ENCODE results near the gene SERP2. TPM values are rescaled to one million over a fixed set of nuclear protein-coding genes. Genes with fewer than 3 reads are reported as not detected.

The SERP2 gene
- total RNA-seq, 1 experiment from 2014 or later: not detected

GRCh38 chr13:44378277-44378676, 4.7 kb downstream of the SERP2 start:
- no peak overlapping the region for H3K4me3 Mint-ChIP-seq (ENCODE audit: unreplicated experiment)
- H3K4me1 Mint-ChIP-seq (ENCODE audit: low read depth, unreplicated experiment): peaks cover 31% of the 10 kb centered on the region
- CTCF ChIA-PET: no interaction called here
- DNase-seq: no peak
- POLR2A ChIA-PET: interaction anchor here (0.6 kb wide), 1 partner anchor 59 kb away, joined by 3 read pairs; no protein-coding TSS in a partner anchor
- intact Hi-C loops (cut with micrococcal nuclease; ENCODE audit: unreplicated experiment): no loop called here
- BruUV-seq (replicated peaks): no TSS peak
- Histone ChIP-seq H3K36me3 (ENCODE audit: control insufficient read depth, insufficient read depth, low read length) (no peaks in the 10 kb centered on the region), H3K4me1 (peaks cover 53% of the 10 kb centered on the region), H3K27me3 (replicated peaks; ENCODE audit: control insufficient read depth, insufficient read depth, low read length) (no peaks in the 10 kb centered on the region), H3K4me3 (ENCODE audit: low read depth, low read length) (no peak overlapping the region), H3K9me3 (no peaks in the 10 kb centered on the region; the same call in 1 of the 2 replicates)
- no peak overlapping the region for H3K27ac Mint-ChIP-seq (ENCODE audit: unreplicated experiment)
- TF ChIP-seq CTCF (IDR thresholded peaks at IDR 0.05; ENCODE audit: insufficient read depth in 1 of 2, low read depth in 1 of 2, low read length in 1 of 2, severe bottlenecking in 1 of 2, unreplicated experiment in 1 of 2): no peak
- no peaks in the 10 kb centered on the region for H3K9me3 Mint-ChIP-seq (ENCODE audit: unreplicated experiment)
- H3K36me3 Mint-ChIP-seq (ENCODE audit: insufficient read depth, unreplicated experiment): no peaks in the 10 kb centered on the region
- H3K27me3 Mint-ChIP-seq (ENCODE audit: insufficient read depth, unreplicated experiment): no peaks in the 10 kb centered on the region

GRCh38 chr13:44379885-44380284, 6.3 kb downstream of the SERP2 start:
- H3K4me1 ChIP-seq: peaks cover 56% of the 10 kb centered on the region
- TF ChIP-seq CTCF (IDR thresholded peaks at IDR 0.05; ENCODE audit: insufficient read depth in 1 of 2, low read depth in 1 of 2, low read length in 1 of 2, severe bottlenecking in 1 of 2, unreplicated experiment in 1 of 2): no peak
- peaks cover 6% of the 10 kb centered on the region for H3K36me3 Mint-ChIP-seq (ENCODE audit: insufficient read depth, unreplicated experiment)
- H3K9me3 Mint-ChIP-seq (ENCODE audit: unreplicated experiment): no peaks in the 10 kb centered on the region
- H3K27me3 ChIP-seq (replicated peaks; ENCODE audit: control insufficient read depth, insufficient read depth, low read length): no peaks in the 10 kb centered on the region
- peak overlapping the region; percentile 85 for H3K27ac Mint-ChIP-seq (ENCODE audit: unreplicated experiment)
- H3K27me3 Mint-ChIP-seq (ENCODE audit: insufficient read depth, unreplicated experiment): no peaks in the 10 kb centered on the region
- no peak overlapping the region for H3K4me3 ChIP-seq (ENCODE audit: low read depth, low read length)
- CTCF ChIA-PET: interaction anchor here (1.0 kb wide), 1 partner anchor 12 kb away, joined by 4 read pairs; no protein-coding TSS in a partner anchor
- no peak overlapping the region for H3K4me3 Mint-ChIP-seq (ENCODE audit: unreplicated experiment)
- intact Hi-C loops (cut with micrococcal nuclease; ENCODE audit: unreplicated experiment): no loop called here
- POLR2A ChIA-PET: interaction anchor here (0.5 to 1.2 kb wide), 3 partner anchors 9 to 57 kb away, joined by 3 to 10 read pairs (median 3); no protein-coding TSS in a partner anchor
- BruUV-seq (replicated peaks): no TSS peak
- H3K36me3 ChIP-seq (ENCODE audit: control insufficient read depth, insufficient read depth, low read length): no peaks in the 10 kb centered on the region
- H3K4me1 Mint-ChIP-seq (ENCODE audit: low read depth, unreplicated experiment): peaks cover 40% of the 10 kb centered on the region
- DNase-seq: peak in 1 of 2 experiments; percentile 58
- H3K9me3 ChIP-seq: no peaks in the 10 kb centered on the region

GRCh38 chr13:44380404-44381165, 7.0 kb downstream of the SERP2 start:
- peak overlapping the region; percentile 85 for H3K27ac Mint-ChIP-seq (ENCODE audit: unreplicated experiment)
- H3K4me3 Mint-ChIP-seq (ENCODE audit: unreplicated experiment): no peak overlapping the region
- no peaks in the 10 kb centered on the region for H3K27me3 Mint-ChIP-seq (ENCODE audit: insufficient read depth, unreplicated experiment)
- no peaks in the 10 kb centered on the region for H3K36me3 ChIP-seq (ENCODE audit: control insufficient read depth, insufficient read depth, low read length)
- POLR2A ChIA-PET: interaction anchor here (0.5 to 1.2 kb wide), 3 partner anchors 9 to 56 kb away, joined by 3 to 10 read pairs (median 3); no protein-coding TSS in a partner anchor
- H3K9me3 Mint-ChIP-seq (ENCODE audit: unreplicated experiment): no peaks in the 10 kb centered on the region
- H3K27me3 ChIP-seq (replicated peaks; ENCODE audit: control insufficient read depth, insufficient read depth, low read length): no peaks in the 10 kb centered on the region
- no peaks in the 10 kb centered on the region for H3K9me3 ChIP-seq
- BruUV-seq (replicated peaks): no TSS peak
- peaks cover 62% of the 10 kb centered on the region for H3K4me1 ChIP-seq
- H3K4me3 ChIP-seq (ENCODE audit: low read depth, low read length): no peak overlapping the region
- DNase-seq: no peak
- no peak for TF ChIP-seq CTCF (IDR thresholded peaks at IDR 0.05; ENCODE audit: insufficient read depth in 1 of 2, low read depth in 1 of 2, low read length in 1 of 2, severe bottlenecking in 1 of 2, unreplicated experiment in 1 of 2)
- intact Hi-C loops (cut with micrococcal nuclease; ENCODE audit: unreplicated experiment): no loop called here
- peaks cover 6% of the 10 kb centered on the region for H3K36me3 Mint-ChIP-seq (ENCODE audit: insufficient read depth, unreplicated experiment)
- CTCF ChIA-PET: interaction anchor here (0.7 to 1.0 kb wide), 2 partner anchors 12 to 30 kb away, joined by 4 to 11 read pairs; no protein-coding TSS in a partner anchor
- peaks cover 40% of the 10 kb centered on the region for H3K4me1 Mint-ChIP-seq (ENCODE audit: low read depth, unreplicated experiment)

Measured in Caco-2 (cell line).